Medulla oblongata (tissue), 1 donor: ENCODE measurements around the gene ABAT.
A peak's percentile ranks its signal among the peaks of the same experiment; 100 is the strongest.

Experiments used
- DNase-seq: peaks from one replicate; pipeline ENCODE4 v3.0.0-alpha.2; 2015; ENCODE audit errors: extremely low spot score

ABAT gene

DNA sequence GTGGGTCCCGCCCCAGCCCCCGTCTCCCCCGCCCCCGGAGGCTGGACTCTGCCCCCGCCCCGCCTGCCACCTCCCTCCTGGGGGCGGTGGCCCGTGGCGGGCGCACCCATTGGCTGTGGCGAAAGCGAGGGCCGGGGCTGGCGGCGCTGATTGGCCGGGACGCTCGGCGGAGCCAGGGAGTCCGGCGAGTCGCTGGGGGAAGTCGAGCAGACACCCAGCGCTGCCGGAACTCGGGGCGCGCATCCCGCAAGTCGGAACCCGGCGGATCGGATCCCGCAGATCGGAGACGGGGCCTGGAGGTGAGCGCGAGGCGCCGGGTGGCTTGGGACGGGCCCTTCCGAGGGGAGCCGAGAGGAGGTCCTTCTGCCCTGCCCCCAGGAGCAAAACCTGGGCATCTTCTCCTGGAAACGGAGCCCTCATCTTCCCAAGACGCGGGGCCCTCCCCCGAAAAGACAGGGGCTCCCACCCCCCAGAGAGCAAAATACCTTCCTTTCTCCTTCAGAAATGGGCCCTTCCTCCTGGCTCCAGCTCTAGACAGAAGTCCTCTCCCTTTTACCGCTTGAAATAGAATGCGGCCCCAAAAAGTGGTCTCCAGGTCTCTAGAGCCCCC lies at the start of gene ABAT:
Gene ABAT, plus strand, starts transcription at position 205 of the 610 bp plus-strand sequence. CDS start 61,123 bp downstream, outside the sequence.
- DNase-seq = peak; percentile 96

DNA sequence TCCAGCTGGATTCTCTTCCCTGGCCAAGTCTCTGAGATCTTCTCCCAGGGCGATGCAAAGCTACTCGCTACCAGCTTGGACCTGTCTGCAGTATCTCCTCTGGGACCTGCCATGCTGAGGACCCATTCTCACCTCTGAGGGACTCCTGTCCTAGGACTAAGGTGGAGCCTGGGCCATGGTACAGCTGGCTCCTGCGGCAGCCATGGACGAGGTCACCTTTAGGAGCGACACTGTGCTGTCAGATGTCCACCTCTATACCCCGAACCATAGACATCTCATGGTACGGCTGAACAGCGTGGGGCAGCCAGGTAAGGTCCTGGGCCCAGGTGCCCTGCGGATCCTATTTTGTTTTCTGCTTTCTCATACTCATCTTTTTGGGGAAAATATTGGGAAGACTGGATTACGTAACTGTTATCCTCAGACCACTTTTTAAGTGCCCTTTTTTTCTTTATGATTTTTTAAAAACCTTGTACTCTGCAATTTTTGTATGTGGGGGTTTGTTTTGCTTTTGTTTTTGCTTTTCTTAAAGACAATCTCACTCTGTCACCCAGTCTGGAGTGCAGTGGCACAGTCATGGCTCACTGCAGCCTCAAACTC lies 48.8 kb upstream of the ABAT start:
- no peak for DNase-seq

DNA sequence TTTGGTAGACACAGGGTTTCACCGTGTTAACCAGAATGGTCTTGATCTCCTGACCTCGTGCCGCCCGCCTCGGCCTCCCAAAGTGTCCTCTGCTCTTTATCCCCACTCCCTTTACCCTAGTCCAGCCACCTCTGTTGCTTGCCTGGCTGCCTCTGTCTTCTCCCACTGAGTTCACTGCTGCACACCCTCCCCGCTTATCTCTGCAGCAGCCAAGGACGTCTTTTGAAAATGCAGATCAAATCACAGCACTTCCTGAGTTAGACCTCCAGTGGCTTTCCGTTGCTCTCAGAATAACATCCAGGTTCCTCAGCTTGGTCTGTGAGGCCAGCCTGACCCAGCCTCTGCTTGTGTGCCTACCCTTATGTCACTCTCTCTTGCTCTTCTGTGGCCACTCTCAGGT lies 47.5 kb upstream of the ABAT start:
- no peak for DNase-seq

DNA sequence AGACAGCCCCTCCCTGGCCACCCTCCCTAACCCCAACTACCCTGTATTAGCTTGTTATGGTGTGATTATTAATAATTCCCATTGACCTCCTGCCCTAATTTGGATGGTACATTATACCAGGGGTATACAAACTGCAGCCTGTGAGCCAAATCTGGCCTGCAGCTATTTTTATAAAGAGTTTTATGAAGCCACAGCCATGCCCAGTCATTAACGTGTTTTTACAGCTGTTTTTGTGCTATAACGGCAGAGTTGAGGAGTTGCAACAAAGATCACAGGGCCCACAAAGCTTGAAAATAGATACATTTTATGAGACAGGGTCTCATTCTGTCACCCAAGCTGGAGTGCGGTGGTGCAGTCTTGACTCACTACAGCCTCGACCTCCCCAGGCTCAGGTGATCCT lies 47.0 kb upstream of the ABAT start:
- DNase-seq = no peak

DNA sequence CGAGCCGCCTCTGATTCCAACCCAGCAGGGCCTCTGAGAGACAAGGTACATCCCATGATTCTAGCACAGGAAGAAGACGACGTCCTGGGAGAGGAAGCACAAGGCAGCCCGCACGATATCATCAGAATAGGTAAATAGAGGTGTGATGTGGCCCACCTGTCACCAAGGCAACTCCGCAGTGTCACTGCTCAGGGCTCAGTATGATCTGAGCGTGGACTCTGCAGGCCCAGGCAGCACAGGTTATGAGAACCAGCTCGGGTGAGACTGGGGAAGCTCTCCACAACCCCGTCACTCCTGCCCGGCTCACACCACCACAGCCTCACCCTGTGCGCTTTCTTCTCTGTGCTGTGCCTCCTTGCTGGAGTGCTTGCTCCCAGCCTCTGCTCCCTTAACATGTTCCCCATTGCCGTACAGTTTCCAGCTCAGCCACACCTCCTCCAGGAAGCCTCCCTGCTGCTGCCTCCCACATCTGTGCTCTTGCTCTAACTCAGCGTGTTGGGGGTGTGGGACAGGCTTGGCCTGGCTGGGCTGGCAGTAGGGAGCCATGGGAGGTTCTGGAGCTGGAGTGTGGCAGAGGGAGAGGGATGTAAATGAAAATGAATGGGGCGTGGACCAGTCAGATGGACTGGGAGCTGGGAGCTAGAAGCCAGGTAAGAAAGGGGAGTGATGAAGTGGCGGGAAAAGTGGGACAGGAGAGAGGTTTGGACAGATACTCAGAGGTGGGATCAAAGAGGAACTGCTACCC lies 45.3 kb upstream of the ABAT start:
- no peak for DNase-seq

DNA sequence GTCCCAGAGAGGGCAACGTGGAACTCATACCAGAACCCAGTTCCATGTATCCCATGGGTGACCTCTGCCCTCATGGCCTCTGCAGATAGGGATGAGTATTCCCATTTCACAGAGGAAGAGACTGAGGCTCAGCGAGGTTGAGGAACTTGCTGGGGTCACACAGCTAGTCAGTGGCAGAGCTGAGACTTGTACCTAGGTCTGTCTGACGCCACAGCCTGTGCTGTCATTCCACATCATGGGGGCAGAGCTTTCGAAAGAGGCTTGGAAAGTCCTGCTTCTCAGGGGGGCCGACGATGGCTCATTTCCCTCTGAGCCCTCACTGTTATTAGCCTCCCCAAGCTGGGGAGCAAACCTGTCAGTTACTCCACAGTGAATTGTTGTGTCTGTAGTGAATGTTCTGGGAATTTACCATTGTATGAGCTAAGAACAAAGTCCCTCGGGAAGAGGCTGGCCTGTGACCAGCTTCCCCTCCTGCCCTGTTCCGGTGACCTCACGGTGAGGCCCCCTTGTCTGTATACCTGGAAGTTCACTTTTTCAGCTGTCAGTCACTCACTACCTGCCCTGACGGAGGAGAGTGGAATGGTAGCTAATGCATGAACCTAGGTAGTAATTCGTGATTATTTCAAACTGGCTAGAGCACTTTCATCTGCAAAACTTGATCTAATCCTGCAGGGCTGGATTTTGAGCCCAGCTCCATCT lies 44.0 kb upstream of the ABAT start:
- no peak for DNase-seq

DNA sequence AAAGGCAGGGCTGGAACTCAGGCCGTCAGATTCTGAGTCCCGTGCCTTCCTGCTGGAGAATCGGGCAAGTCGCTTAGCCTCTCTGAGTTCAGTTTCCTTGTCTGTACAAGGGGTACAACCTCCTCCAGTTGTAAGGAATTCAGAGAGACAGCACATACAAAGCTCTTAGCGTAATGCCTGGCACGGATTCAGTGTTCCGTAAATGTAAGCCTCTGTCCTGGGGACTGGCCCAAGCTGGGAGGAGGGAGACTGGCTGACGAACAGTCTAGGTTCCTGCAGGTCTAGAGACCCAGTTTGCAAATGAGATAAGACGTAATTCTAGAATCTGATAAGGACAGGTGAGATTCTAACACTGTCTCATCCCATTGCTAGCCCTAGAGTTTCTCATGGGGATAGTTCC lies 43.0 kb upstream of the ABAT start:
- peak; percentile 41 for DNase-seq

DNA sequence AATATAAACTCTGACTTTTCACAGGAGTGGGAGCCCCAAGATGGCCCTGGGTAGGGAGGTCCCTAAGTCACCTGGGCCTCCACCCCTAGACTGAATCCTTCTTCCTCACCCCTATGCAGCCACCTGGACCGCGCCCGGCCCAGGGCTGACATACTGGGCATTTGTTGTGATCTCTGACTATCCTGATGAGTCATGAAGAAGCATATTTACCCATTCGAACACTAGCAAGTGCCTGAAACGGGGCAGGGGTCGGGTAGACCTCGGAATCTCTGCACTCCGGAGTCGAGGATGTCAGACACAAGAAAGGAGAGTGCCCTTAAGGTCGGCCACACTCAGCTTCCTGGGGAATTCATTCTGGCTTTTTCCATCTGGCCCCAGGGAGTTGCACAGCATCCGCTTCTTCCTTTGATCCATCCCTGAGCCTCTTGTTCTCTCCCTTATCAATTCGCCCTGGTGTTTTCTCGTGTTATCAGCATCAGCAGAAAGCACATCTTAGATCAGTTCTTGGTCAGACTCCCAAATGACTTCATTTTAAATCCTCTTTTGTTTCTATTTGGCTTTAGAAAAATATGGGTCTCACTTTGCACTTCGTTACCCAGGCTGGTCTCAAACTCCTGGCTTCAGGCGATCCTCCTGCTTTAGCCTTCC lies 42.5 kb upstream of the ABAT start:
- no peak for DNase-seq

DNA sequence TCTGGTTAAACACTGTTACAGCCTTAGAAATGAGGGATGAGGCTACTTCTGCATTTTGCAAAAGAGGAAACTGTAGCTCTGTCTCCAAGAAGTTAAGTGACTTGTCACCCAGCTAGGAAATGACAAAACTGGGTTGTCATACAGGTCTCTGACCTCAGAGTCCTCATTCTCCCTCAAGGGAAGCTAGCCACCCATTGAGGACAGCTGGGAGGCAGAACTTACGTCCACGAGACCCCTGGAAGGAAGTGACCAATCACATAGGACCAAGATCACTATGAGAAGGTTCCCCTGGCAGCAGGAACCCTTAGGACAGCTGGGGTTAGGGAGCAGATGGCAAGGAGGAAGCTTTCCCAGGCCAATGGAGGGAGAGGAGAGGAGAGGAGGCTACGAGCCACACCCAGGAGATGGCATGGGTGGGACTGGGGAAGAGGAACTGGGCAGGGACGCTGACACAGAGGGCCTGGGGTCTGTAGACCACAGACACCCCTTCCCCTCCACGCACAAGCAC lies 41.7 kb upstream of the ABAT start:
- DNase-seq = peak; percentile 72

DNA sequence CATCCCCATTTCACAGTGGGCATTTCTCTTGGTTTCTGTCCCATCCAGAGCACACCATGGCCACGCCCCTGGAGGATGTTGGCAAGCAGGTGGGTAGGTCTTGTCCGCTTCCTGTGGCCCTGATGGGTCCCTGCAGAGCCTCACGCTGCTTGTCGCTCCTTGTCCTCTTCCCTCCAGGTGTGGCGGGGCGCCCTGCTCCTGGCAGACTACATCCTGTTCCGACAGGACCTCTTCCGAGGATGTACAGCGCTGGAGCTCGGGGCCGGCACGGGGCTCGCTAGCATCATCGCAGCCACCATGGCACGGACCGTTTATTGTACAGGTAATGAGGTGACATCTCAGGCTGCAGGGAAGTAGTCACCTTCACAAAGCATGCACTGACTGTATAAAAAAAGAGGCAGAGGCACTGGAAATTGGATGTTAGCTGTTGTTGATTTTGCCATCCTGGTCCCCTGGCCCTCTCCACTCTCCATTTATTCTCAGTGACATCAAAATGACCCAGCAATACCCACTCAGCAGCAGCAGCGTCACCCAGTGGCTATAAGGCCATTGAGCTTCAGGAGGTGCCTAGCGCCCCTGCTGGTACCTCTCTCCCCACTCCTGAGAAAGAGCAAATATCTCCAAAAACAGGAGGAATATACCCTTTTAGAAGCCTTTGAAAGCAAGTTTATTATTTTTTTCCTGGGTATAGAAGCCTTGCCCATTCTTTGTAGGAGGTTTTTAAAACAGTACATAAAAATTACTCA lies 39.3 kb upstream of the ABAT start:
- DNase-seq = no peak

DNA sequence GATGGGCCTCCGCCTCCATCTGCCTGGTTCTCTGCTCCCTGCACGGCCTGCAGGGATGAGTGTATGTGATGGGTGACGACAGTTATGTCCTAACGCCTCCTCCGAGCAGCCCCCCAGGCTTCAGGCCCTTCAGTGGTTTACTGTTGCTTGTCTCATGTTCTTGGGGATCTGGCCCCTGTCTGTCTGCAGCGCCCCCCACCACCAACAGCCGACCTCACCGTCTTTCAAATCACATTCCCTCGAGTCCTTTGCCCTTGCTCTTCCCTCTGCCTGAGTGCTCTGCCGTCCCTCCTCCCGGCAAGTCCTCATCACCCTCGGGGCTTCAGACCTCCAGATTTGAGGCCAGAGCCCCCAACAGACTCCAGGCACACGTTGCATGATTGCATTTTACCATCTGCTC lies 34.7 kb upstream of the ABAT start:
- DNase-seq = no peak

DNA sequence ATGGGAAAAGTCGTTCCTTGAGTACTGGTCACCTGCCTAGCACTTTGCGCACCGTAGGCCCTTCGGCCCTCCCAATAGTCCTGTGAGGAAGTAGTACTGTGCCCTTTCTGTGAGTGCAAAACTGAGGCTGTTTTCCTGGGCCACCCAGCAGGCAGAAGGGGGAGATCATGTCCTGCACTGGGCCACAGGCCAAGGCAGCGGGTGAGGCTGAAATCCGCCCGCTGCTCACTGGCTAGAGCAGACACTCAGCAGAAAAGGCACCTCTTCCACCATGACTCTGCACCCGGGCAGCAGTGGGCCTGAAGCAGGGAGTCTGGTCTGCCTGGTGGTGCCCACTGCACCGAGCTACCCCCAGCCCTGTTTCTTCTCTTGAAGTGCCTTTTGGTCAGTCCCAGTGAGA lies 32.7 kb upstream of the ABAT start:
- DNase-seq = no peak

DNA sequence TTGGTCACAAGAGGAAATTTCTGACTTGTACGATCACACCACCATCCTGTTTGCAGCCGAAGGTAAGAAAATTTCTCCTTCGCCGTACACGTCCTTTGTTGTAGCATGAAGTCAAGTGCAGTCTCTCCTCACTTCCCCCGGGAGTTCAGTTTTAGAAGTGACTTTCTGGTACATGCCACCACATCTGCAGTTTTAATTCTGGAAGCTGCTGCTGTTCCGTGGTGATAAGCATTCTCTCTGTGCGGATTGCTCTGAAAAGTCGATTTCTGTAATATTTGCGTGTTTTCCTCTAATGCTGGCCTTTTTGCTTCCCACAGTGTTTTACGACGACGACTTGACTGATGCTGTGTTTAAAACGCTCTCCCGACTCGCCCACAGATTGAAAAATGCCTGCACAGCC lies 32.3 kb upstream of the ABAT start:
- DNase-seq = no peak

DNA sequence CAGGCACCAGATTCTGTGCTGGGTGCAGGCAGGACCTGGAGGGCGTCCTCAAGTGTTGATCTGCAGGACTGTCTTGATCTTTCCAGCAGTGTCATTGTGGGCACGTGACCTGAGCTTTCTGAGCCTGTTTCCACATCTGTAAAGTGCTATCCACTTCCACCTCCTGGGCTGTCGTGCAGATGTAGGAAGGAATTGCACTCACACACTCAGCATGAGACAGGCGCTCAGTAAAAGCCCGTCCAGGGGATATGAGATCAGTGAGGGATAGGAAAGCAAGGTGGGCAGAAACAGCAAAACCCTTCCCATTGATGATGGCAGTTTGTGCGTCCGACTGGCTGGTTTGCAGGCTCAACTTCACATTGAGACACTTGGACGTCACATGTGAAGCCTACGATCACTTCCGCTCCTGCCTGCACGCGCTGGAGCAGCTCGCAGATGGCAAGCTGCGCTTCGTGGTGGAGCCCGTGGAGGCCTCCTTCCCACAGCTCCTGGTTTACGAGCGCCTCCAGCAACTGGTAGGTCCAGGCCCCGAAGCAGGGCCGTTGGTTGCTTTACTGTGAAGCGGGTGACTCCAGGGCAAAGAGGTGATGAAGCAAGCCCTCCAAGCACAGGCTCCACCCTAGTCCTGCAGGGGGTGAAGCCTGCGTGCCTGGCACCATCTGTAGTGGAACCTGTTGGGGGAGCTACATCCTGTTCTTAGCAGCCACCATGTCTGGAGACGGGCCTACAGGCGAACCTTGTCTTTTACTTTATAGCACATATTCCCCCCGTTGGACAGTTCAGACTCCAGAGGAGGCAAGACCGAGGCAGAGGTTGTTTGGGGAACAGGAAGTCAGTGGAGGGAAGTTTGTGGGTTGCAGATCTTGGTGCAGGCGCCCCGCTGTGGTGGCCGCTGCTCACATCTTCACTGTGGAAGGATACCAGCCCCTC lies 29.9 kb upstream of the ABAT start:
- peak; percentile 60 for DNase-seq

DNA sequence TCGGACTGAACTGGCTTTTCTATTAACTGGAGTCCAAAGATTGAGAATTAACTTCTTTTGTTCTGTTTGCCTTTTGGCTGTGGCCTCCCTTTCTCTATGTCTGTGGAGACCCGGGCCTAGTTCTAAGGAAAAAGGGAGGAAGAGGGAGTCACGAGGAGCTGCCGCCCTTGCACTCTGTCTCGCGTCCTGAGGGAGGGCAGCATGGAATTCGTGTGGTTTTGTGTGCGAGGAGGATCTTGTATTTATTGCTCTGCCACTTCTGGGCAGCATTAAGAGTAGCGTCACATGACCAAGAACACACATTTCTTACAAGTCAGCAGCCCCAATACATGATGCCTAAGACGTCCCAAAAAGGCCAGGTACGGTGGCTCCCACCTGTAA lies 29.3 kb upstream of the ABAT start:
- no peak for DNase-seq

DNA sequence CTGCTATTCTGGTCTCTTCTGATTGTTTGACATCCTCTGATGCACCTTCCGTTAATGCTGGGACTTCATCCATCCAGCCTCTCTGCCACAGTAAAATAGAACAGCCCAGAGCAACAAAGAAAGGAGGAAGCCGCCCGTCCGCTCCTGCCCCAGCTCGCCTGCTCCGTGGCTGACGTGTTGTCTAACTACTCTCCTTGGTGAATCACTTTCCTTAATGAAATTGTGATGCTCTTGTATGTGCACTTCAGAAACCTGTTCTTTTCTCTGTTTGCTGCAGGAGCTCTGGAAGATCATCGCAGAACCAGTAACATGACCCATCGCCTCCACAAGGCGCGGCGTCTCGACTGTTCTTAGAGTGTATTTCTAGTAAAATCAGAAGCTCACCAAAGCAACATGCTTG lies 28.6 kb upstream of the ABAT start:
- DNase-seq = no peak

DNA sequence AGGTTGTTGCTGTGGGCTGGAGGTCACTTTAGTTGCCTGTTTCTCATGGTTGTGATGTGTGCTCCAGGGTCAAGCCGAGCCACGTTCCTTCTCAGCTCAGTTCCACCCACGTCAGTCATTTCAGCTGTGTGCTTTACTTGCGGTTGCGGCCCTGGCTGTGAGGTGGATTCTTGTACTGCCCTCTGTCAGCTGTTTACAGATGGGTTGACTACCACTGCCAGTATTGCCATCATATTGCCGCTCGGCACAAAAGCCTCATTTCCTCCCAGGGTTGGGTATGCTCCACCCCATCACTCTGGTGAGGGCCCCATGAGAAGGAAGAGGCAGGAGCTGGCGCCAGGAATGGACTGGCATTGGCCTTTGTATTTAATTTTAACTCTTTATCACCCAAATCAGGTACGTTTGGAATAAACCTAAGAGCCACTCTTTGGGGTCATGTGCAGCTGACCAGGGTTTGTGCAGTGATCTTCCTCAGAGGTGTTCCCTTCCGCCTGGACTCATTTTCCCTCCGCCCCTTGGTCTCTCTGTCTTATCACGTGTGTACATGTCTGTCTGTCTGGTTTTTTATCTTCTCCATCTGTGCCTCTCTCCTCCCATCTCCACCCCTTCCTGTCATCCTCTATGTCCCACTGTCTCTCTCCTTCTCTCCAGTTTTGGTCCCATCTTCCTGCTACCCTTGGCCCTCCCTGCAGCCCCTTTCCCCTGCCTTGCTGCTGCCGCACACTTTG lies 27.9 kb upstream of the ABAT start:
- DNase-seq = no peak

DNA sequence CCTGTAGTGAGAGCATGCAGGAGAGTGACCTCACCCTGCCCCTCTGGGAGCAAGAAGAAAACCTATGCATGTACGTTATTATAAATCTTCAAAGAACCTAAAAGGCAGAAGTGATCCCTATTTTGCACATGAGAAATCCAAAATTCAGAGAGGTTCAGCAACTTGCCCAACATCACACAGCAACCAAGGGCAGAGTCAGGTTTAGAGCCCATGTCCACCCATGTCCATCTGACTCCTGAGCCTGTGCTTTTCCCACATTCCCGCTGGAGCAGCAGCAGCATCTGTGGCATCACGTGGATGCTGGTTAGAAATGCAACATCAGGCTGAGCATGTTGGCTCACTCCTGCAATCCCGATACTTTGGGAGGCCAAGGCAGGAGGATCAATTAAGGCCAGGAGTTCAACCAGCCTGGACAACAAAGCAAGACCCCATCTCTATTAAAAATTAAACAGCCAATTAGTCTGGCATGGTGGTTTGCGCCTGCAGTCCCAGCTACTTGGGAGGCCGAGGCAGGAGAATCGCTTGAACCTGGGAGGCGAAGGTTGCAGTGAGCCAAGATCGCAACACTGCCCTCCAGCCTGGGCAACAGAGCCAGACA lies 26.6 kb upstream of the ABAT start:
- DNase-seq = no peak

DNA sequence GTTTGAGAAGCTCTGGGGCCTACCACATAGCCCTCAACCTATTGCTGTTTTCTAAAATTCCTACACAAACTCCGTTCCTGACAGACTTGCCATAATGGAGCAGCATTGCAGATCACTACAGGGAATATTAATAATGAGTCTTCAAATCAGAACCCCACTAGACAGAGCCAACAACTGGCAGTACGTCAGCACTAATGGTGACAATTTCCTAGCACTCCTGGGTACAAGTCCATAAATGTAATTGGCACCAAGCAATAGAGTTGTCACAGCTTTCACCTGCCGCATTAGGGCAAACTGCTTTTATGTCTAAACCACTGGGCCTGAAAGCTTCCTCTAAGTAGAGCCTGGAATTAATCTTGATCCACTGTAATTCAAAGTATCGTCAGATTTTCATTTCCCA lies 25.5 kb upstream of the ABAT start:
- no peak for DNase-seq
